Adrenal gland (tissue), 5 donors: ENCODE data around the gene TMEM98.

Experiments used
- CTCF ChIP-seq, 6 experiments: fragments of 450-650 bp in 4 of 6; fragments of 200-600 bp in 2 of 6; sonication (generic) in 1 of 6; IDR thresholded peaks; 1 replicate in 5 of 6; 2 replicates in 1 of 6; pipeline versions ENCODE4 v1.5.1 to v1.8.0; 2016 to 2021; ENCODE audit warnings: antibody characterized with exemption in 6 of 6, mild to moderate bottlenecking in 2 of 6, moderate library complexity in 1 of 6
- POLR2A ChIP-seq, 2 donors: fragments of 450-650 bp; IDR thresholded peaks; one replicate each; pipeline ENCODE4 v1.6.1; 2017; ENCODE audit warnings: antibody characterized with exemption in 2 of 2, mild to moderate bottlenecking in 2 of 2, moderate library complexity in 1 of 2
- donor health status: DM: no; HTN: no; CAD: no.

- TF ChIP-seq CTCF (IDR thresholded peaks at IDR 0.05) (no peak), POLR2A (IDR thresholded peaks at IDR 0.05) (no peak)
These were observed 28.5 kb upstream of the TMEM98 start for GRCh38 chr17:32899236-32900013.
